ENCODE results near the gene TANGO6.
A peak's percentile ranks its signal among the peaks of the same experiment; 100 is the strongest.
"Not testable (repeated sequence)": the region's sequence is repeated elsewhere in the genome, so short reads cannot be mapped to it uniquely, and the experiment has no call there.

Gene TANGO6

GRCh38 chr16:69012906-69013305, 169.6 kb downstream of the TANGO6 start:
- DNase-seq (ENCODE audit: low spot score) = no peak

GRCh38 chr16:69013991-69014390, 170.7 kb downstream of the TANGO6 start:
- no peak for DNase-seq (ENCODE audit: low spot score)

- no peak for DNase-seq (ENCODE audit: low spot score)
Observed at GRCh38 chr16:69014811-69015210, 171.5 kb downstream of the TANGO6 start.

- DNase-seq (ENCODE audit: low spot score) = peak; percentile 47
Observed at GRCh38 chr16:69017036-69017783, 173.9 kb downstream of the TANGO6 start.

GRCh38 chr16:69019811-69020210, 176.5 kb downstream of the TANGO6 start:
- DNase-seq (ENCODE audit: low spot score) = no peak

- no peak for DNase-seq (ENCODE audit: low spot score)
Observed at GRCh38 chr16:69029121-69029520, 185.8 kb downstream of the TANGO6 start.

- no peak for DNase-seq (ENCODE audit: low spot score)
Observed at GRCh38 chr16:69031877-69032301, 188.6 kb downstream of the TANGO6 start.

GRCh38 chr16:69033151-69033949, 190.0 kb downstream of the TANGO6 start:
- no peak for DNase-seq (ENCODE audit: low spot score)

- DNase-seq (ENCODE audit: low spot score) = no peak
Observed at GRCh38 chr16:69035375-69035774, 192.0 kb downstream of the TANGO6 start.

- no peak for DNase-seq (ENCODE audit: low spot score)
Observed at GRCh38 chr16:69036399-69037091, 193.2 kb downstream of the TANGO6 start.

- no peak for DNase-seq (ENCODE audit: low spot score)
Observed at GRCh38 chr16:69037373-69038160, 194.2 kb downstream of the TANGO6 start.

- no peak for DNase-seq (ENCODE audit: low spot score)
Observed at GRCh38 chr16:69039333-69039941, 196.1 kb downstream of the TANGO6 start.

GRCh38 chr16:69040144-69040909, 197.0 kb downstream of the TANGO6 start:
- DNase-seq (ENCODE audit: low spot score) = no peak

GRCh38 chr16:69048328-69049120, 205.2 kb downstream of the TANGO6 start:
- DNase-seq (ENCODE audit: low spot score) = no peak

GRCh38 chr16:69049146-69049545, 205.8 kb downstream of the TANGO6 start:
- DNase-seq (ENCODE audit: low spot score) = no peak

- DNase-seq (ENCODE audit: low spot score) = no peak
Observed at GRCh38 chr16:69049603-69050375, 206.5 kb downstream of the TANGO6 start.

- DNase-seq (ENCODE audit: low spot score) = not testable (repeated sequence)
Observed at GRCh38 chr16:69051517-69051830, 208.1 kb downstream of the TANGO6 start.

- DNase-seq (ENCODE audit: low spot score) = no peak
Observed at GRCh38 chr16:69055008-69055407, 211.7 kb downstream of the TANGO6 start.

- no peak for DNase-seq (ENCODE audit: low spot score)
Observed at GRCh38 chr16:69055980-69056379, 212.6 kb downstream of the TANGO6 start.

Measured in putamen (tissue), 1 donor.